NCI-H69 (cell line): ENCODE results near the gene PRKAB2.
"Not testable (repeated sequence)": the region's sequence is repeated elsewhere in the genome, so short reads cannot be mapped to it uniquely, and the experiment has no call there.

Experiments used
- DNase-seq: peaks from one replicate; lab custom pipeline; 2025; lab: John Stamatoyannopoulos, UW

Gene PRKAB2

GRCh38 chr1:147171399-147172167 lies 687 bp downstream of the PRKAB2 start:
- peak; percentile 58 for DNase-seq

GRCh38 chr1:147169840-147170674 lies 2.2 kb downstream of the PRKAB2 start:
- peak; percentile 31 for DNase-seq

GRCh38 chr1:147169171-147169570 lies 3.1 kb downstream of the PRKAB2 start:
- DNase-seq, result no peak

GRCh38 chr1:147168626-147169058 lies 3.6 kb downstream of the PRKAB2 start:
- peak; percentile 80 for DNase-seq

GRCh38 chr1:147167365-147167764 lies 4.9 kb downstream of the PRKAB2 start:
- no peak for DNase-seq

- DNase-seq, result no peak
Measured at GRCh38 chr1:147163019-147163418, 9.3 kb downstream of the PRKAB2 start.

GRCh38 chr1:147162093-147162492 lies 10.2 kb downstream of the PRKAB2 start:
- DNase-seq, result no peak

GRCh38 chr1:147157116-147157515 lies 15.2 kb downstream of the PRKAB2 start:
- not testable (repeated sequence) for DNase-seq

GRCh38 chr1:147156642-147157041 lies 15.6 kb downstream of the PRKAB2 start:
- no peak for DNase-seq

GRCh38 chr1:147152772-147153171 lies 19.5 kb downstream of the PRKAB2 start:
- DNase-seq, result no peak

- no peak for DNase-seq
Measured at GRCh38 chr1:147151244-147151643, 21.0 kb downstream of the PRKAB2 start.

GRCh38 chr1:147142886-147143285 lies 29.4 kb downstream of the PRKAB2 start:
- DNase-seq, result no peak

GRCh38 chr1:147130721-147131120 lies 41.5 kb downstream of the PRKAB2 start:
- DNase-seq, result not testable (repeated sequence)

GRCh38 chr1:147129116-147129873 lies 43.0 kb downstream of the PRKAB2 start:
- DNase-seq, result no peak

GRCh38 chr1:147124266-147124665 lies 48.0 kb downstream of the PRKAB2 start:
- no peak for DNase-seq

GRCh38 chr1:147117109-147117508 lies 55.2 kb downstream of the PRKAB2 start:
- no peak for DNase-seq

- no peak for DNase-seq
Measured at GRCh38 chr1:147115496-147115895, 56.8 kb downstream of the PRKAB2 start.

GRCh38 chr1:147115079-147115478 lies 57.2 kb downstream of the PRKAB2 start:
- DNase-seq, result not testable (repeated sequence)

- DNase-seq, result not testable (repeated sequence)
Measured at GRCh38 chr1:147114353-147114752, 57.9 kb downstream of the PRKAB2 start.

- no peak for DNase-seq
Measured at GRCh38 chr1:147111381-147112130, 60.7 kb downstream of the PRKAB2 start.

- no peak for DNase-seq
Measured at GRCh38 chr1:147110872-147111271, 61.4 kb downstream of the PRKAB2 start.

- no peak for DNase-seq
Measured at GRCh38 chr1:147110434-147110833, 61.8 kb downstream of the PRKAB2 start.
